Colonic mucosa (tissue), 4 donors: ENCODE results near the gene KATNIP. TPM values are rescaled to one million over a fixed set of nuclear protein-coding genes. Genes with fewer than 3 reads are reported as not detected.

Experiments used
- DNase-seq: peaks from one replicate; pipeline ENCODE4 v3.0.0-alpha.2; 2020
- H3K27ac ChIP-seq: fragments of 200-600 bp; one replicate; pipeline ENCODE4 v1.8.0; 2021
- H3K27me3 ChIP-seq: fragments of 200-600 bp; one replicate; pipeline ENCODE4 v1.8.0; 2021
- H3K36me3 ChIP-seq: fragments of 200-600 bp; one replicate; pipeline ENCODE4 v1.8.0; 2021
- H3K4me1 ChIP-seq: fragments of 200-600 bp; one replicate; pipeline ENCODE4 v1.8.0; 2021; ENCODE audit warnings: mild to moderate bottlenecking
- H3K4me3 ChIP-seq: fragments of 200-600 bp; one replicate; pipeline ENCODE4 v1.8.0; 2021
- H3K9ac ChIP-seq, 2 donors: one replicate each; pipeline ENCODE4 v1.7.0; 2013; ENCODE audit warnings: control low read depth in 2 of 2, low read depth in 2 of 2, low read length in 2 of 2
- H3K9me3 ChIP-seq: fragments of 200-600 bp; one replicate; pipeline ENCODE4 v1.8.0; 2021
- CTCF ChIP-seq: fragments of 200-600 bp; IDR thresholded peaks from one replicate; pipeline ENCODE4 v1.8.0; 2022; ENCODE audit warnings: antibody characterized with exemption, mild to moderate bottlenecking
- intact Hi-C: fragments of 100-400 bp; cut with DNase I; formaldehyde crosslinking; loops from one replicate; pipeline ENCODE4 v1.14.1; 2022
- total RNA-seq, 2 donors: library from RNA; stranded (reverse); fragmentation: NEBNext Ultra II Directional in 1 of 2; extraction: Animal tissue kit (Norgen Biotek cat#: 25700) in 1 of 2; gene quantifications; one replicate each; pipeline ENCODE4 v1.2.1, GENCODE V29; 2021
- donor health status: healthy.
- donor health status: DM: no; HTN: no; CAD: no.
- donor health status: DM: no; HTN: no; CAD: no.

The KATNIP gene
- total RNA-seq, 2 donors from 2014 or later = 23.6 to 34.1 TPM

- no peak overlapping the region for H3K4me3 ChIP-seq
- no peak for TF ChIP-seq CTCF
- H3K9ac ChIP-seq = no peak overlapping the region
- no peaks in the 10 kb centered on the region for H3K4me1 ChIP-seq
- no peak for DNase-seq
- H3K36me3 ChIP-seq = no peaks in the 10 kb centered on the region
- intact Hi-C loops = no loop called here
- H3K27me3 ChIP-seq = no peaks in the 10 kb centered on the region
- H3K9me3 ChIP-seq = no peaks in the 10 kb centered on the region
- no peak overlapping the region for H3K27ac ChIP-seq
These were observed 46.0 kb downstream of the KATNIP start for GRCh38 chr16:27595993-27596392.

GRCh38 chr16:27596411-27596810 lies 46.5 kb downstream of the KATNIP start:
- Histone ChIP-seq H3K27ac (no peak overlapping the region), H3K36me3 (no peaks in the 10 kb centered on the region), H3K27me3 (no peaks in the 10 kb centered on the region), H3K4me1 (no peaks in the 10 kb centered on the region), H3K9ac (no peak overlapping the region), H3K9me3 (no peaks in the 10 kb centered on the region), H3K4me3 (no peak overlapping the region)
- intact Hi-C loops = no loop called here
- no peak for DNase-seq
- TF ChIP-seq CTCF = no peak

GRCh38 chr16:27597361-27597760 lies 47.4 kb downstream of the KATNIP start:
- H3K36me3 ChIP-seq = no peaks in the 10 kb centered on the region
- DNase-seq = no peak
- no peaks in the 10 kb centered on the region for H3K27me3 ChIP-seq
- no peak overlapping the region for H3K27ac ChIP-seq
- no peaks in the 10 kb centered on the region for H3K4me1 ChIP-seq
- H3K4me3 ChIP-seq = no peak overlapping the region
- TF ChIP-seq CTCF = no peak
- no peak overlapping the region for H3K9ac ChIP-seq
- intact Hi-C loops = no loop called here
- no peaks in the 10 kb centered on the region for H3K9me3 ChIP-seq

GRCh38 chr16:27598220-27598619 lies 48.3 kb downstream of the KATNIP start:
- Histone ChIP-seq H3K27me3 (no peaks in the 10 kb centered on the region), H3K36me3 (no peaks in the 10 kb centered on the region), H3K4me3 (no peak overlapping the region), H3K9ac (no peak overlapping the region), H3K4me1 (no peaks in the 10 kb centered on the region), H3K9me3 (no peaks in the 10 kb centered on the region), H3K27ac (no peak overlapping the region)
- intact Hi-C loops = no loop called here
- TF ChIP-seq CTCF = no peak
- no peak for DNase-seq

GRCh38 chr16:27598931-27599565 lies 49.1 kb downstream of the KATNIP start:
- no peaks in the 10 kb centered on the region for H3K9me3 ChIP-seq
- H3K9ac ChIP-seq = no peak overlapping the region
- no peaks in the 10 kb centered on the region for H3K4me1 ChIP-seq
- H3K27ac ChIP-seq = no peak overlapping the region
- no peak for TF ChIP-seq CTCF
- intact Hi-C loops = no loop called here
- no peak for DNase-seq
- no peaks in the 10 kb centered on the region for H3K27me3 ChIP-seq
- H3K4me3 ChIP-seq = no peak overlapping the region
- H3K36me3 ChIP-seq = no peaks in the 10 kb centered on the region
